NCI-H2227 (cell line): ENCODE measurements around the gene CATSPERZ.
"Not testable (repeated sequence)": the region's sequence is repeated elsewhere in the genome, so short reads cannot be mapped to it uniquely, and the experiment has no call there.

ENCODE experiments used
- DNase-seq: peaks from one replicate; lab custom pipeline; 2025; ENCODE audit not compliant: unreplicated experiment; lab: John Stamatoyannopoulos, UW

Gene CATSPERZ

DNA sequence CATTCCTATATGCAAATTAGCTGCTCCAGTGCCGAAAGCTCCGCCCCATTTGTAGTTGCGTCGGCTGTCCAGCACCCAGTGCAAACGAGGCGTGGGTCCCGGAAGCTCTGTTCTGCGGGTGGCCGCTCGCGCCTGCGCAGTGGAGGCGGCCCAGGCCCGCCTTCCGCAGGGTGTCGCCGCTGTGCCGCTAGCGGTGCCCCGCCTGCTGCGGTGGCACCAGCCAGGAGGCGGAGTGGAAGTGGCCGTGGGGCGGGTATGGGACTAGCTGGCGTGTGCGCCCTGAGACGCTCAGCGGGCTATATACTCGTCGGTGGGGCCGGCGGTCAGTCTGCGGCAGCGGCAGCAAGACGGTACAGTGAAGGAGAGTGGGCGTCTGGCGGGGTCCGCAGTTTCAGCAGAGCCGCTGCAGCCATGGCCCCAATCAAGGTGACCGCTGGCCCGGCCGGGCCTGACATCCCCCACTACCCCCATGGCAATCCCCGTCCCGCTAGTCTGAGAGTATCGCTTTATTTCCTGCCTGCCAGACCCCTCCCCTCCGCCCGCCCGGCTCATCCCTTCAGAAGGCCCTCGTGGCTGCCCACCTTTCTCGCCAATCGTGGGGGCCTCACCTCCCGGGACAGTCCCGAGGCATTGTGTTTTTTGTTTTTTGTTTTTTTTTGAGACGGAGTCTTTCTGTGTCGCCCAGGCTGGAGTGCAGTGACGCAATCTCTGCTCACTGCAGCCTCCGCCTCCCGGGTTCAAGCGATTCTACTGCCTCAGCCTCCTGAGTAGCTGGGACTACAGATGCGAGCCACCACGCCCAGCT is 18.0 kb downstream of the CATSPERZ start, which contains the start of gene PRDX5:
Gene PRDX5, plus strand, starts transcription at position 161 of the 805 bp plus-strand sequence. Its CDS starts 95 bp downstream, at position 256.
- DNase-seq, result peak; percentile 97

DNA sequence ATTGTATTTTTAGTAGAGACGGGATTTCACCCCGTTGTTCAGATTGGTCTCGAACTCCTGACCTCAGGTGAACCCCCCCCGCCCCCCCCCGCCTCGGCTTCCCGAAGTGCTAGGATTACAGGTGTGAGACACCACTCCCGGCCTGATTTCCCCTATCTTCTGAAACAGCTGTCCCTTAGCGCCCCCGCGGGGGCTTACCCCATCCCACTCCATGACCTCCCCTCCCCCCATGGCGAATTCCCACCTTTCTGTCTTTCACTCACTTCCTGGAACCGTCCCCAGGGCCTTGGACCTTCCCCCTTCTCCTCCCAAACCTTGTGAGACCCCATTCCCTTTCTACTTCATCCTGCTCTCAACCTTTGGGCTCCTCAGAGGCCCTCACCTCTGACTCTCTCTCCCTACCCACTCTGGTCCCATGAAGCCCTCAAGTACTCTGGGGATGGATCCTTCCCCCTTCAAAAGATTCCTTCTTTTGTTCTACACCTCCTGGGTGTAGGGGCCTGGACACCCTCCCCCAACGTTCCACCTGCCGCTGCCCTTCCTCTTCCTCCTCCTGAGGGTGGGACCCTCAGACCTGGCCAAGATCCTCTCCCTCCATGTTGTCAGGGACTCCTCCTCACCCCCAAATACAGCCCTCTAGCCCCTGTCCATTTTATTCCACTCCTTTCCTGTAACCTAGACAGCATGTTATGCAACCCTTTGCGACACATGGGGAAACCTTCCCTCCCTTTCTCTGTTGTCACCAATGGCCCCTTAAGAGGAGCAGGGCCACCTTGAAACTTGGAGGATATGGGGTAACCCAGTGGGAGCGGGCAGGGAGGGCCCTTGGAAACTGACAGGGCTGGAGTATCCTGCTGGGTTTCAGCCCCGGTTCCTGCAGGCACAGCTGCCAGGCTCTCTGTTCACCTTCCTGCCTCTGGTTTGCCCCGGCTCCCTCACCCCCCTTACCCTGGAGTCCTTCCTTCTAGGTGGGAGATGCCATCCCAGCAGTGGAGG is 18.9 kb downstream of the CATSPERZ start:
- DNase-seq, result no peak

DNA sequence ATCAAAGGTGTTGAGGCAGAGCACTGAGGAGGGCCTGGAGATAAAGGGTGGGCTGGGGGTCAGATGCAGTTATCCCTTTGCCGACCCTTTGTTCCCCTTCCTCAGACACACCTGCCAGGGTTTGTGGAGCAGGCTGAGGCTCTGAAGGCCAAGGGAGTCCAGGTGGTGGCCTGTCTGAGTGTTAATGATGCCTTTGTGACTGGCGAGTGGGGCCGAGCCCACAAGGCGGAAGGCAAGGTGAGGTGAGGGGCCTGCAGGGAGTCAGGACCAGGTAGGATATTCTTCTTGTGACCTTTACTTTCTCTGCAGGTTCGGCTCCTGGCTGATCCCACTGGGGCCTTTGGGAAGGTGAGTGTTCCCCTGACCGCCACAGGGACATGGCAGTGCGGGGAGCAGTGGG is 20.4 kb downstream of the CATSPERZ start:
- no peak for DNase-seq

DNA sequence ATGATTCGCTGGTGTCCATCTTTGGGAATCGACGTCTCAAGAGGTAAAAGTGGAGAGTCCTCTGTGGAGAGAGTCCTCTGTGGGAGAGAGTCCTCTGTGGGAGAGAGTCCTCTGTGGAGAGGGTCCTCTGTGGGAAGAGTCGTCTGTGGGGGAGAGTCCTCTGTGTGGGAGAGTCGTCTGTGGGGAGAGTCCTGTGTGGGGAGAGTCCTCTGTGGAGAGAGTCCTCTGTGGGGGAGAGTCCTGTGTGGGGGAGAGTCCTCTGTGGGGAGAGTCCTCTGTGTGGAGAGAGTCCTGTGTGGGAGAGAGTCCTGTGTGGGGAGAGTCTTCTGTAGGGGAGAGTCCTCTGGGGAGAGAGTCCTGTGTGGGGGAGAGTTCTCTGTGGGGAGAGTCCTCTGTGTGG is 20.9 kb downstream of the CATSPERZ start:
- no peak for DNase-seq

DNA sequence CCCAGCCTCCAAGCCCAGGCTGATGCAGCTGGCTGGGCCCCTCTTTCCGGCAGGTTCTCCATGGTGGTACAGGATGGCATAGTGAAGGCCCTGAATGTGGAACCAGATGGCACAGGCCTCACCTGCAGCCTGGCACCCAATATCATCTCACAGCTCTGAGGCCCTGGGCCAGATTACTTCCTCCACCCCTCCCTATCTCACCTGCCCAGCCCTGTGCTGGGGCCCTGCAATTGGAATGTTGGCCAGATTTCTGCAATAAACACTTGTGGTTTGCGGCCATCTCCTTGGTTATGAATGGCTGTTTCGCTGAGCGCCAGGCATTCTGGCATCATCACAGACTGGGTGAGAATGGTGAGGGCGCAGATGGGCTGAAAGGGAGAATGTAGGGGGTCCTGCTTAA is 21.4 kb downstream of the CATSPERZ start:
- DNase-seq, result no peak

DNA sequence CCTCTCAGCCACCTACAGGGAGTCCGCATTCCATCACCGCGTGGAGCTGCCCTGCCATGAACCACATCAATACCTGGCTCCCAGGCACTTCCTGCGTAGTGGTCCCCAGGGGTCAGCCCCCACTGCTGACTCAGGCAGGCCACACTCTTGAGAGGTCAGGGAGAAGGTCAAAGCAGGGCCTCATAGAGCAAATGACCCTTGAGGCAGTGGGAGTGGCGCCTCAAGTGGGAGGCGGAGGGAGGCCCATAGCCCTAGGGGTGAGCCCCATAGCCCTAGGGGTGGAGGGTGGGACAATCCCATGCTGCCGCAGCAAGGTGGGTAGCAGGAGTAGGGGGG is 22.7 kb downstream of the CATSPERZ start:
- no peak for DNase-seq

DNA sequence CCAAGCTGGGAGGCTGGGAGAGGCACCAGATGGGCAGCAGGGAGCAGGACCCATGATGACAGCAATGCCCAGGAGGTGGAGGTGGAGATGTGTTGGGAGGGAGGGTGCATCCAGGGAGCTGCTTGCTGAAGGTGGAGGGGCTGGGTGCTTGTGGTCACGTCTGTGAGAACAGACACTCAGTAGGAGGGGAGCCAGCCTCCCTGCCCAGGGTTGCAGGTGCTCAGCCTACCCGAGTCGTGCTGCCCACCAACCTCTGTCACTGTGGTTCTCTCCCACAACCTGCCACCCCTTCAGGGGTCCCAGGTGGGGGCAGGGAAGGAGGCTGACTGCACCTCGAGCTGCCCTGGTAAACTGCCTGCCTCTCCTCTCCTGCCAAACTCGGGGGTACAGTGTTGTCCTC is 23.2 kb downstream of the CATSPERZ start:
- no peak for DNase-seq

DNA sequence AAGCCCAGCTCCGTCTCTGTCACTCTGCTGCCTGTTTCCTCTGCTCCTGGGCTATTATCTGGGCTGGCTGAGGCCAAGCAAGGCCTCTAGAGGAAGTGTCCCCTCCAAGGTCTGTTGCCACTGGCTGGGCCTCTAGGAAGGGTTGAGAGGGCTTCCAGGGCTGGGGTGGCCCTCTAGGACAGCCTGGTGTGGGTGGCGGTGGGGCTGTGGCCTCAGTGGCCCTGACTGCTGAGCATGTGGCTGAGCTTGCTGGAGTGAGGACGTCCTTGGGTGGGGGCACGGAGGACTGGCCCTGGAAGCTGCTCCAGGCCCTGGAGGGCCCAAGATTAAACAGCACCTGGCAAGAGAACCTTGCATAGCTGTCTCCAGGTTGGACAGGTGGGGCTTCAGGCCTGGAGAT is 23.8 kb downstream of the CATSPERZ start:
- DNase-seq, result not testable (repeated sequence)

DNA sequence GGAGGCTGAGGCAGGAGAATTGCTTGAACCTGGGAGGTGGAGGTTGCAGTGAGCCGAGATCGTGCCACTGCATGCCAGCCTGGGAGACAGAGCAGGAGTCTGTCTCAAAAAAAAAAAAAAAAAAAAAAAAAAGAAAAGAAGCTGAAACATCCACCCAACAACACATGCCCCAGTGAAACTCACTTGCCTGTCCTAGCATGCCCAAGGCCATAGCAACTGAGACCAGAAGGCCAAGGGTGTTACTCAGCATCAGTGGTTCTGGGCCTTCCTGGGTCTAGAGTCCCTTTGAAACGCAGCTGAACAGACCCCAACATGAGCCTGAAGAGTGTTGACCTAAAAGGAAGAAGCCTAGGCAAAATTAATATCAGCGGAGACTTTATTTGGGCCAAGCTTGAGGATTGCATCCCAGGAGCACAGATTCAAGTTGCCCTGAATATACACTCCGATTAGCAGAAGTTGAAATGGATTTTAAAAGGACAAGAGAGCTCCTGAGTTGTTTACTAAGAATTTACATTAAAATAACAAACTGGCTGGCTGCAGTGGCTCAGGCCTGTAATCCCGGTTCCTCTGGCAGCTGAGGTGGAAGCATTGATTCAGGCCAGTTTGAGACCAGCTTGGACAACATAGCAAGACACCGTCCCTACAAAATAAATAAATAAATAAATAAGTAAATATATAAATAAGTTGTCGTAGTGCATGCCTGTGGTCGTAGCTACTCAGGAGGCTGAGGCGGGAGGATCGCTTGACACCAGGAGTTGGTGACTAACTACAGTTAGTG is 24.7 kb downstream of the CATSPERZ start:
- no peak for DNase-seq

DNA sequence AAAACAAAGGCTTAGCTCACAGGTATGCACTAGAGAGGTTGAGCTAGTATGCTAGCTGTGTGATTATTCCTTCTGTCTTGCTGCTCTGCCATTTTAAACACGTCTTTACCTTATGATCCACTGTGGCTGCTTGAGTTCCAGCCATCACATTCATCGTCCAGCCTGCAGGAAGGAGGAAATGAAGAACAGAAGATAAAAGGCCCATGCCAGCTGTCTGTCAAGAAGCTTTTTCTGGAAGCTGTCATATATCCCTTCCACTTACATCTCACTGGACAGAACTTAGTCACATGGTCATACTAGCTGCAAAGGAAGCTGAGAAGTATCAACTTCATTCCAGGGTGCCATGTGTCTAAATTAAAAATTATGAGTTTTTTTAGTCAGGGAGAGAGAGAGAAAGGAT is 27.2 kb downstream of the CATSPERZ start:
- no peak for DNase-seq

DNA sequence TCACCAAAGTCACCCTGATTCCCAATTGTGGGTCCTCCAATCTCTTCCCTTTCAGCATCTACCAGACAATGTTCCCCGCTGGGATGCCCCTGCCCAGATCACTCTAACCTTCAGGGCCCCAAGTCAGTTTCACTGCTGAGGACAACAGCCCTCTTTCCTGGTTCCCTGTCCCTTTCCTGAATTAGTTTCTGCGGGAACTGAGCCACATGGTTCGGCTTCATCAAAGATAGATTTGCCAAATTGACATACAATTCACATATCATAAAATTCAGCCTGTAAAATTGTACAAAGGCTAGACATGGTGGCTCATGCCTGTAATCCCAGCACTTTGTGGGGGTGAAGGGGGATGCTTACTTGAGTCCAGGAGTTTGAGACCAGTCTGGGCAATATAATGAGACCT is 27.8 kb downstream of the CATSPERZ start:
- no peak for DNase-seq

DNA sequence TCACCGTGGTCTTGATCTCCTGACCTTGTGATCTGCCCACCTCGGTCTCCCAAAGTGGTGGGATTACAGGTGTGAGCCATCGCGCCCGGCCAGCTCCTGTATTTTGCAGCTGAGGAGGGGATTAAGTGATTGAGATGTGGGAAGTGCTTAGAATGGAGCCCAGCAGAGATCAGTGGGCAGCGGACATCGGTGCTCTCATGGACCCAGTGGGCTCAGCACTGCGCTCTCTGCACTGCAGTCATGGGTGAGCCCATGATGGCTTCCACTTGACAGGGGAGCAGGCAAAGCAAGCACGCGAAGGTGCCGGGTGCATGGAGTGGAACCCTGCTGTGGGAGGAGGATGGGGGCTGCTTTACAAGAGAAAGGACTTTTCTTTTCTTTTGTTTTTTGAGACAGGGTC is 30.7 kb downstream of the CATSPERZ start:
- DNase-seq, result no peak

DNA sequence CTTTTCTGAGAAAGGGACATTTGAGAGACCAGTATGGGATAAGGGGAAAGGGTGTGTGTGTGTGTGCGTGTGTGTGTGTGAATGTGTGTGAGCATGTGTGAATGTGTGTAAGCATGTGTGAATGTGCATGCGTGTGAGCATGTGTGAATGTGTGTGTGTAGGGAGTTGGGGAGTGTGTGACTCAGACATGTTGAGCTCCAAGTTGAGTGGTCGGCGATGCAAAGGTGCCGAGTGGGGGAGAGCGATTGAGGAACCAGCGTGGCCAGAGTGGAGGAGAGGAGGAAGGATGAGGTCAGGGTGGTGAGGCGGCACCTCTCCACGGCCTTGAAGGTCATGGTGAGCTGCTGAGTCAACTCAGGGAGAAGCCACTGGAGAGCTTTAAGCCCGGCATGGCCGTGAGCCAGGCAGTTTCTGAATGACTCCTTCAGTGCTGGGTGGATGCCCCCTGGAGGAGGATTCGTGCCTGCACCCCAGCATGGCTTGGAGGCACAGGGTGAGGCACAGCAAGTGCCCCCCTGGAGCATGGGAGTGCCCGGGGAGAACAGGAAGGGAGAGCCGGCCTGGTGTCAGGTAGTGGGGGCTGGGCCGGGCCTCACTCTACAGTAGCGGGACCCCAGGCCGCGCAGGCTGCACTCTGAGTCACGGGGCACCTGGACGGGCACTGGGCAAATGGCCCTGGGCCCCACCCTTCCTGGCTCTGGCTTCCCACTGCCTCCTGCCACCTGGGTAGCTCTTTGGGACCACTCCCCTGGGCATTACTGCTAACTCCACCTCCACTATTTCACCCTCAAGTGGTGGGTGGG is 31.6 kb downstream of the CATSPERZ start:
- DNase-seq, result no peak

DNA sequence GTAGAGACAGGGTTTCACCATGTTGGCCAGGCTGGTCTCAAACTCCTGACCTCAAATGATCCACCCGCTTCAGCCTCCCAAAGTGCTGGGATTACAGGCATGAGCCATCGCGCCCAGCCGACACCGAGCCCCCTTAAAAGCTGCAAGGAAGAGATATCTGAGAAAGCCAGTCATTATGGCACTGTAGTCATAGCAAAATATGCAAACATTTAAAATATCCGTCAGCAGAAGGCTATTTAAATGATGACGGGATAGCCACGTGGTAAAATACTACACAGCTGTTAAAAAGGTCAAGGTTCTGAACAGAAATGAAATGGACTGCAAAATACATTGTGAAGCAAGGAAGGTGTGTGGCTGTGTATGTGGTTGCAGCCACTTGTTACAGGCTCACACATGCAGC is 33.4 kb downstream of the CATSPERZ start:
- no peak for DNase-seq

DNA sequence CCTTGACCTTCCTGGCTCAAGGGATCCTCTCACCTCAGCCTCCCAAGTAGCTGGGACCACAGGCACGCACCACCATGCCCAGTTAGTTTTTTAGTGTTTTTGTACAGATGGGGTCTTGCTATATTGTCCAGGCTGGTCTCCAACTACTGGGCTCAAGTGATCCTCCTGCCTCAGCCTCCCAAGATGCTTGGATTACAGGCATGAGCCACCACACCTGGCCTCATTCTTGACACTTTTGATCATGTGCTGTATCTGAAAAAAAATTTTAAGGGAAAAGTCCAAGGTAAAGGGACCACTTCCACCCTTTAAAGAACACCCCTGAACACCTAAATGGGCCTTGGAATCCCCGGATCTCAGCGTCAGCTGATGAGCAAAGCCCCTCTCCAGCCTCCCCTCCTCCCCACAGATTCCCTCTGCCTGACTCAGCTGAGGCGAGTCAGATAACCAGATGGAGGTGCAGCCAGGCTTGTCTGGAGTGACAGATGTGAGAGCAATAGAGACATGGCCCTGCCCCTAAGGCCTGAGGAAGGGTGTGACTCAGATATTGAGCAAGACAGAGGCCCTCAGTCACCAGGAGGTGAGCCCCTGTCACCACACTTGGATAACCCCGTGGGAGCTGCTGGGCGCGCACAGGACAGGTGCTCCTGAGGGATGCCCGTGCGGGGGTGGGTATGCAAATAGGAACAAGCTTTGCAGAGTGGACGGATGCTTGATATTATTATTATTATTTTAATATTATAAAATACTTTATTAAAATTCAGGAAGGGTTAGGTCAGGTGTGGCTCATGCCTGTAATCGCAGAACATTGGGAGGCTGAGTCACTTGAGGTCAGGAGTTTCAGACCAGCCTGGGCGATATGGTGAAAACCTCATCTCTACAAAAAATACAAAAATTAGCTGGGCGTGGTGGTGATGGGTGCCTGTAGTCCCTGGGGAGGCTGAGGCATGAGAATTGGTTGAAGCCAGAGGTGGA is 34.9 kb downstream of the CATSPERZ start:
- peak; percentile 42 for DNase-seq

DNA sequence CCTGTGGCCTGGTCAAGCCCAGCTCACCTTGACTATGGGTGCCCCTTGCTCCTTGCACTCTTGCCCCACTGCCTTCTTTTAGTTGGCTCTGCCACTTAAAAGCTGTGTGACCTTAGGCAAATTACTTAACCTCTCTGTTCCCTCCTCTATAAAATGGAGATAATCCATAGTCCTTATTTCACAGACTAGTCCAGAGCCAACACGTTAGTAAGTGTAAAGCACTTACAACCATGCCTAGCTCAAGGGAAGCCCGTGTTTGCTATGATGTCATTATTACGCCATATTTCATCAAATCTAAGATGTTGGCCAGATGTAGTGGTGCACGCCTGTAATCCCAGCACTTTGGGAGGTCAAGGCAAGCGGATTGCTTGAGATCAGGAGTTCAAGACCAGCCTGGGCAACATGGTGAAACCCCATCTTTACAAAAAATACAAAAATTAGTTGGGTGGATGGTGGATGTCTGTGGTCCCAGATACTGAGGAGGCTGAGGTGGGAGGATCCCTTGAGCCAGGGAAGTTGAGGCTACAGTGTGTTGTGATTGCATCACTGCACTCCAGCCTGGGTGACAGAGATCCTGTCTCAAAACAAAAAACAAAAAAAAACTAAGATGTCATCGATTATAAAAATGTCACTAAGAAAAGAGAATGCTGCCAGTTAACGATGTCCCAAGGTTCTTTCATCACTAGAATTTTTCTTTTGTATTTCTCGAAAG is 37.5 kb downstream of the CATSPERZ start:
- no peak for DNase-seq

DNA sequence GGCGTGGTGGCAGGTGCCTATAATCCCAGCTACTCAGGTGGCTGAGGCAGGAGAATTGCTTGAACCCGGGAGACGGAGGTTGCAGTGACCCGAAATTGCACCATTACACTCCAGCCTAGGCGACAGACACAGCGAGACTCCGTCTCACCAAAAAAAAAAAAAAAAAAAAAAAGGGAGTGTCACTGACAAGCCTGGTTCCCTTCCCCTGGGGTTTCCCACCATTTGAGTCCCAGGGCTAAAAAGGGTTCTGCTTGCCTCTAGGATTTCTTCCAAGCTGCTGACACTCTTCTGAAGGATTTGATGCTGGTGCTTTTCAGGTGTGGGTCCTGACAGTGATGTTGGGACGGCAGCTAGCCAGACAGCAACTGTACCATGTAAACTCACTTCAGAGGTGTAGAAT is 38.6 kb downstream of the CATSPERZ start:
- no peak for DNase-seq

DNA sequence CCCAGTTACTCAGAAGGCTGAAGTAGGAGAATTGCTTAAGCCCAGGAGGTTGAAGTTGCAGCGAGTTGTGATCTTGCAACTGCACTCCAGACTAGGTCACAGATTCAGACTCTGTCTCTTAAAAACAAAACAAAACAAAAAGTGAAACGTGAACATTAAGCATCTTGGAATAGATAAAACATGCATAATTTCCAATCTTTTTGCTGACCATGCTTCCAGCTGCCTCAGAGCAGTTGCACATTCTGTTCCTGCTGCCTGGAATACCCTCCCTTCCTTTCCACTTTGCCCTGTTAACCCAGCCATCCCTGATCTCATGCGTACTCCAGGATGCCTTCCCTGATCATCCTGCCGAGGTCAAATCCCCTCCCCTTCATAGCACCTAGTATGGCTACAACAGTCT is 39.1 kb downstream of the CATSPERZ start:
- DNase-seq, result no peak
